Stimulated activated naive CD8-positive, alpha-beta T cell treated with anti-CD3 and anti-CD28 coated beads, Interleukin-15, amount 100 ng/mL, for 72 hours (primary cell): ENCODE results near the gene ARHGEF3.

Experiments
- ATAC-seq: fragments of 150-1000 bp; cut with Tn5 transposase; 2 replicates; pipeline ENCODE4 v1.10.0; 2021; ENCODE audit warnings: mild to moderate bottlenecking, moderate library complexity
- DNase-seq, 2 donors: peaks; one replicate each; pipeline ENCODE4 v3.0.0; 2021 to 2022
- H3K27ac Mint-ChIP-seq, 2 donors: one replicate each; pipeline ENCODE4 v1.8.0; 2022; ENCODE audit warnings: mild to moderate bottlenecking in 2 of 2, mixed read lengths in 2 of 2, moderate library complexity in 2 of 2
- H3K27me3 Mint-ChIP-seq: one replicate; pipeline ENCODE4 v1.8.0; 2022; ENCODE audit warnings: mixed read lengths
- H3K4me1 Mint-ChIP-seq: one replicate; pipeline ENCODE4 v1.8.0; 2022; ENCODE audit warnings: mild to moderate bottlenecking, mixed read lengths
- H3K4me3 Mint-ChIP-seq, 2 donors: one replicate each; pipeline ENCODE4 v1.8.0; 2022; ENCODE audit warnings: mild to moderate bottlenecking in 2 of 2, mixed read lengths in 2 of 2, moderate library complexity in 1 of 2
- H3K9me3 Mint-ChIP-seq, 2 donors: one replicate each; pipeline ENCODE4 v1.8.0; 2022; ENCODE audit warnings: mixed read lengths in 2 of 2

The ARHGEF3 gene

GRCh38 chr3:56788521-56788920, 13.2 kb downstream of the ARHGEF3 start:
- peaks cover 92% of the 10 kb centered on the region for H3K4me1 Mint-ChIP-seq
- ATAC-seq = peak; percentile 24

GRCh38 chr3:56787784-56788256, 13.9 kb downstream of the ARHGEF3 start:
- ATAC-seq (peak; percentile 31), DNase-seq (peak in 1 of 2 donors; percentile 48)
- H3K27me3 Mint-ChIP-seq = no peaks in the 10 kb centered on the region
- H3K27ac Mint-ChIP-seq = peak overlapping the region; percentile 84 to 95
- H3K9me3 Mint-ChIP-seq = no peaks in the 10 kb centered on the region
- peaks cover 99% of the 10 kb centered on the region for H3K4me1 Mint-ChIP-seq
- H3K4me3 Mint-ChIP-seq = peak overlapping the region; percentile 51 to 67

More at GRCh38 chr3:56788521-56788920, 13.2 kb downstream of the ARHGEF3 start:
- peak in 1 of 2 donors; percentile 43 for DNase-seq
- H3K4me3 Mint-ChIP-seq = peak overlapping the region; percentile 51 to 67
- H3K27me3 Mint-ChIP-seq = no peaks in the 10 kb centered on the region
- peak overlapping the region; percentile 84 to 95 for H3K27ac Mint-ChIP-seq
- peaks cover 0 to under 1% of the 10 kb centered on the region in 2 donors for H3K9me3 Mint-ChIP-seq

GRCh38 chr3:56787258-56787775, 14.4 kb downstream of the ARHGEF3 start:
- H3K27me3 Mint-ChIP-seq = no peaks in the 10 kb centered on the region
- peak overlapping the region; percentile 63 for H3K27ac Mint-ChIP-seq
- peaks cover 100% of the 10 kb centered on the region for H3K4me1 Mint-ChIP-seq
- peak overlapping the region; percentile 42 to 67 for H3K4me3 Mint-ChIP-seq
- H3K9me3 Mint-ChIP-seq = no peaks in the 10 kb centered on the region
- ATAC-seq (no peak), DNase-seq (no peak)

GRCh38 chr3:56785499-56785898, 16.2 kb downstream of the ARHGEF3 start:
- Mint-ChIP-seq H3K4me1 (peaks cover 99% of the 10 kb centered on the region), H3K4me3 (peak overlapping the region; percentile 42 to 85), H3K27me3 (no peaks in the 10 kb centered on the region), H3K27ac (peak overlapping the region; percentile 85 to 98), H3K9me3 (no peaks in the 10 kb centered on the region)
- ATAC-seq = no peak
- no peak for DNase-seq

- Mint-ChIP-seq H3K4me1 (peaks cover 99% of the 10 kb centered on the region), H3K9me3 (no peaks in the 10 kb centered on the region), H3K4me3 (peak overlapping the region; percentile 84 to 85), H3K27me3 (no peaks in the 10 kb centered on the region), H3K27ac (peak overlapping the region; percentile 98 to 99)
- DNase-seq (no peak), ATAC-seq (no peak)
Observed at GRCh38 chr3:56784448-56785001, 17.2 kb downstream of the ARHGEF3 start.

- peak overlapping the region; percentile 98 to 99 for H3K27ac Mint-ChIP-seq
- H3K4me1 Mint-ChIP-seq = peaks cover 99% of the 10 kb centered on the region
- peak; percentile 92 for ATAC-seq
- H3K4me3 Mint-ChIP-seq = peak overlapping the region; percentile 84 to 85
- no peaks in the 10 kb centered on the region for H3K27me3 Mint-ChIP-seq
- H3K9me3 Mint-ChIP-seq = no peaks in the 10 kb centered on the region
- DNase-seq = peak; percentile 73 to 88
Observed at GRCh38 chr3:56783644-56784447, 17.9 kb downstream of the ARHGEF3 start.

- H3K27me3 Mint-ChIP-seq = no peaks in the 10 kb centered on the region
- ATAC-seq = peak; percentile 53
- peaks cover 99% of the 10 kb centered on the region for H3K4me1 Mint-ChIP-seq
- H3K27ac Mint-ChIP-seq = peak overlapping the region; percentile 98 to 99
- H3K4me3 Mint-ChIP-seq = peak overlapping the region; percentile 84 to 85
- DNase-seq = peak in 1 of 2 donors; percentile 73
- H3K9me3 Mint-ChIP-seq = no peaks in the 10 kb centered on the region
Observed at GRCh38 chr3:56782906-56783305, 18.8 kb downstream of the ARHGEF3 start.

GRCh38 chr3:56782215-56782614, 19.5 kb downstream of the ARHGEF3 start:
- DNase-seq (no peak), ATAC-seq (no peak)
- H3K4me3 Mint-ChIP-seq = peak overlapping the region; percentile 84 to 85
- no peaks in the 10 kb centered on the region for H3K27me3 Mint-ChIP-seq
- no peaks in the 10 kb centered on the region for H3K9me3 Mint-ChIP-seq
- H3K27ac Mint-ChIP-seq = peak overlapping the region; percentile 98 to 99
- peaks cover 99% of the 10 kb centered on the region for H3K4me1 Mint-ChIP-seq

GRCh38 chr3:56781762-56782161, 20.0 kb downstream of the ARHGEF3 start:
- ATAC-seq (no peak), DNase-seq (no peak)
- H3K4me3 Mint-ChIP-seq = peak overlapping the region; percentile 59 to 85
- no peaks in the 10 kb centered on the region for H3K9me3 Mint-ChIP-seq
- H3K27me3 Mint-ChIP-seq = no peaks in the 10 kb centered on the region
- peaks cover 99% of the 10 kb centered on the region for H3K4me1 Mint-ChIP-seq
- peak overlapping the region; percentile 96 to 98 for H3K27ac Mint-ChIP-seq

GRCh38 chr3:56780936-56781335, 20.8 kb downstream of the ARHGEF3 start:
- DNase-seq (no peak), ATAC-seq (no peak)
- Mint-ChIP-seq H3K9me3 (no peaks in the 10 kb centered on the region), H3K4me3 (peak overlapping the region; percentile 8 to 69), H3K27ac (peak overlapping the region; percentile 48 to 93), H3K4me1 (peaks cover 99% of the 10 kb centered on the region), H3K27me3 (no peaks in the 10 kb centered on the region)

GRCh38 chr3:56778893-56779292, 22.9 kb downstream of the ARHGEF3 start:
- H3K27me3 Mint-ChIP-seq = no peaks in the 10 kb centered on the region
- H3K9me3 Mint-ChIP-seq = no peaks in the 10 kb centered on the region
- H3K27ac Mint-ChIP-seq = peak overlapping the region in 1 of 2 donors; percentile 8
- ATAC-seq (no peak), DNase-seq (no peak)
- peaks cover 96% of the 10 kb centered on the region for H3K4me1 Mint-ChIP-seq
- no peak overlapping the region for H3K4me3 Mint-ChIP-seq

GRCh38 chr3:56776556-56776950, 25.2 kb downstream of the ARHGEF3 start:
- peaks cover 92% of the 10 kb centered on the region for H3K4me1 Mint-ChIP-seq

GRCh38 chr3:56775838-56776555, 25.8 kb downstream of the ARHGEF3 start:
- peak overlapping the region; percentile 49 to 60 for H3K4me3 Mint-ChIP-seq
- peak overlapping the region; percentile 85 to 89 for H3K27ac Mint-ChIP-seq
- H3K27me3 Mint-ChIP-seq = no peaks in the 10 kb centered on the region
- H3K4me1 Mint-ChIP-seq = peaks cover 93% of the 10 kb centered on the region
- no peak for DNase-seq
- no peaks in the 10 kb centered on the region for H3K9me3 Mint-ChIP-seq
- ATAC-seq = no peak

More at GRCh38 chr3:56776556-56776950, 25.2 kb downstream of the ARHGEF3 start:
- H3K27me3 Mint-ChIP-seq = no peaks in the 10 kb centered on the region
- ATAC-seq = no peak
- peak overlapping the region; percentile 14 to 36 for H3K27ac Mint-ChIP-seq
- peak overlapping the region in 1 of 2 donors; percentile 32 for H3K4me3 Mint-ChIP-seq
- DNase-seq = no peak
- H3K9me3 Mint-ChIP-seq = no peaks in the 10 kb centered on the region

- DNase-seq = no peak
- peaks cover 89% of the 10 kb centered on the region for H3K4me1 Mint-ChIP-seq
- peak overlapping the region in 1 of 2 donors; percentile 42 for H3K27ac Mint-ChIP-seq
Observed at GRCh38 chr3:56775445-56775837, 26.3 kb downstream of the ARHGEF3 start.

GRCh38 chr3:56773986-56774385, 27.8 kb downstream of the ARHGEF3 start:
- Mint-ChIP-seq H3K27ac (peak overlapping the region; percentile 43 to 44), H3K4me1 (peaks cover 85% of the 10 kb centered on the region), H3K4me3 (peak overlapping the region; percentile 10 to 25), H3K9me3 (no peaks in the 10 kb centered on the region), H3K27me3 (no peaks in the 10 kb centered on the region)
- DNase-seq = no peak
- peak; percentile 22 for ATAC-seq

More at GRCh38 chr3:56775445-56775837, 26.3 kb downstream of the ARHGEF3 start:
- no peak for ATAC-seq
- H3K9me3 Mint-ChIP-seq = no peaks in the 10 kb centered on the region
- peak overlapping the region; percentile 49 to 60 for H3K4me3 Mint-ChIP-seq
- no peaks in the 10 kb centered on the region for H3K27me3 Mint-ChIP-seq
